NB4 (cell line): ENCODE data around the gene RBM20.

Source experiments
- DNase-seq: peaks from one replicate; pipeline ENCODE4 v3.0.0; 2010; ENCODE audit warnings: low read depth
- H3K4me3 ChIP-seq: one replicate; pipeline ENCODE4 v1.5.1; 2011; ENCODE audit warnings: mild to moderate bottlenecking, low read depth, low read length, moderate library complexity
- CTCF ChIP-seq: IDR thresholded peaks from one replicate; pipeline ENCODE4 v1.5.1; 2012; ENCODE audit warnings: low read depth, low read length
- MAX ChIP-seq: IDR thresholded peaks from 2 replicates; pipeline ENCODE4 v1.6.1; 2011; ENCODE audit warnings: low read depth, low read length
- MYC ChIP-seq: IDR thresholded peaks from 2 replicates; pipeline ENCODE4 v1.6.1; 2011; ENCODE audit warnings: low read depth, low read length
- POLR2A ChIP-seq: IDR thresholded peaks from 2 replicates; pipeline ENCODE4 v1.6.1; 2011; ENCODE audit warnings: mild to moderate bottlenecking; ENCODE audit not compliant: insufficient read length; ENCODE audit errors: extremely low read depth

The RBM20 gene

GRCh38 chr10:110730345-110731050 lies 86.4 kb downstream of the RBM20 start:
- no peak for DNase-seq
- no peak overlapping the region for H3K4me3 ChIP-seq
- TF ChIP-seq POLR2A (no peak), MAX (no peak), CTCF (no peak), MYC (no peak)

- TF ChIP-seq MYC (no peak), MAX (no peak), CTCF (no peak), POLR2A (no peak)
- DNase-seq = peak; percentile 12
- H3K4me3 ChIP-seq = peak overlapping the region; percentile 50
These were observed 89.2 kb downstream of the RBM20 start for GRCh38 chr10:110733218-110733952.

- no peak for DNase-seq
- H3K4me3 ChIP-seq = no peak overlapping the region
- TF ChIP-seq MAX = no peak
- TF ChIP-seq CTCF = no peak
These were observed 91.5 kb downstream of the RBM20 start for GRCh38 chr10:110735620-110736027.

GRCh38 chr10:110737886-110738634 lies 93.9 kb downstream of the RBM20 start:
- TF ChIP-seq CTCF (no peak), MAX (no peak), POLR2A (no peak), MYC (no peak)
- no peak for DNase-seq
- H3K4me3 ChIP-seq = no peak overlapping the region

GRCh38 chr10:110739811-110740271 lies 95.7 kb downstream of the RBM20 start:
- DNase-seq = peak; percentile 21
- H3K4me3 ChIP-seq = no peak overlapping the region

More at GRCh38 chr10:110739811-110740271, 95.7 kb downstream of the RBM20 start:
- TF ChIP-seq CTCF (no peak), MYC (no peak), MAX (no peak), POLR2A (no peak)
